Measurements from ENCODE around the gene ATN1.
"Not testable (repeated sequence)": the region's sequence is repeated elsewhere in the genome, so short reads cannot be mapped to it uniquely, and the experiment has no call there.

Gene ATN1, protein sequence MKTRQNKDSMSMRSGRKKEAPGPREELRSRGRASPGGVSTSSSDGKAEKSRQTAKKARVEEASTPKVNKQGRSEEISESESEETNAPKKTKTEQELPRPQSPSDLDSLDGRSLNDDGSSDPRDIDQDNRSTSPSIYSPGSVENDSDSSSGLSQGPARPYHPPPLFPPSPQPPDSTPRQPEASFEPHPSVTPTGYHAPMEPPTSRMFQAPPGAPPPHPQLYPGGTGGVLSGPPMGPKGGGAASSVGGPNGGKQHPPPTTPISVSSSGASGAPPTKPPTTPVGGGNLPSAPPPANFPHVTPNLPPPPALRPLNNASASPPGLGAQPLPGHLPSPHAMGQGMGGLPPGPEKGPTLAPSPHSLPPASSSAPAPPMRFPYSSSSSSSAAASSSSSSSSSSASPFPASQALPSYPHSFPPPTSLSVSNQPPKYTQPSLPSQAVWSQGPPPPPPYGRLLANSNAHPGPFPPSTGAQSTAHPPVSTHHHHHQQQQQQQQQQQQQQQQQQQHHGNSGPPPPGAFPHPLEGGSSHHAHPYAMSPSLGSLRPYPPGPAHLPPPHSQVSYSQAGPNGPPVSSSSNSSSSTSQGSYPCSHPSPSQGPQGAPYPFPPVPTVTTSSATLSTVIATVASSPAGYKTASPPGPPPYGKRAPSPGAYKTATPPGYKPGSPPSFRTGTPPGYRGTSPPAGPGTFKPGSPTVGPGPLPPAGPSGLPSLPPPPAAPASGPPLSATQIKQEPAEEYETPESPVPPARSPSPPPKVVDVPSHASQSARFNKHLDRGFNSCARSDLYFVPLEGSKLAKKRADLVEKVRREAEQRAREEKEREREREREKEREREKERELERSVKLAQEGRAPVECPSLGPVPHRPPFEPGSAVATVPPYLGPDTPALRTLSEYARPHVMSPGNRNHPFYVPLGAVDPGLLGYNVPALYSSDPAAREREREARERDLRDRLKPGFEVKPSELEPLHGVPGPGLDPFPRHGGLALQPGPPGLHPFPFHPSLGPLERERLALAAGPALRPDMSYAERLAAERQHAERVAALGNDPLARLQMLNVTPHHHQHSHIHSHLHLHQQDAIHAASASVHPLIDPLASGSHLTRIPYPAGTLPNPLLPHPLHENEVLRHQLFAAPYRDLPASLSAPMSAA (N-terminal part only)

GRCh38 chr12:6927379-6928021 is at the start of gene ATN1:
Gene ATN1 (plus strand): TSS chr12:6927959. CDS start chr12:6934002, 6,043 bp downstream.
- peak; percentile 59 for DNase-seq

DNA sequence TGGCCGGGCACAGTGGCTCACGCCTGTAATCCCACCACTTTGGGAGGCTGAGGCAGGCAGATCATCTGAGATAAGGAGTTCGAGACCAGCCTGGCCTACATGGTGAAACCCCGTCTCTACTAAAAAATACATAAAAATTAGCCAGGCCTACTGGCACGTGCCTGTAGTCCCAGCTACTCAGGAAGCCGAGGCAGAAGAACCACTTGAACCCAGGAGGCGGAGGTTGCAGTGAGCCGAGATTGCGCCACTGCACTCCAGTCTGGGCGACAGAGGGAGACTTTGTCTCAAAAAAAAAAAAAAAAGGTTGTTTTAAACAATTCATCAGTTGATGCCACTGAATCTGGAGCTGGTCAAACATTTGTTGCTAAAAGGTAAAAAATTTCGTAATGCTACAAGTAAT is 47.9 kb upstream of the ATN1 start:
- not testable (repeated sequence) for DNase-seq

DNA sequence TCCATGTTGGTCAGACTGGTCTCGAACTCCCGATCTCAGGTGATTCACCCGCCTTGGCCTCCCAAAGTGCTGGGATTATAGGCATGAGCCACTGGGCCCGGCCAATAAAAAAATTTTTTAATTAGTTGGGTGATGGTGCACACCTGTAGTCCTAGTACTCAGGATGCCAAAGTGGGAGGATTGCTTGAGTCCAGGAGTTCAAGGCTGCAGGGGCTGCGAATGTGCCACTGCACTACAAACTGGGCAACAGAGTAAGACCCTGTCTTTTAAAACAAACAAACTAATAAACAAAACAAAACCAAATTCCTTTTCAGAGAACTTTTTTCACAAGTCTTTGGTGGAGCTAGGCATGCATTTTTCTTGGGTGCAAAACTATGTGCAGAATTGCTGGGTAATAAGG is 44.5 kb upstream of the ATN1 start:
- no peak for DNase-seq

- DNase-seq, result no peak
Measured at GRCh38 chr12:6883683-6884082, 44.1 kb upstream of the ATN1 start.

- no peak for DNase-seq
Measured at GRCh38 chr12:6884539-6884938, 43.2 kb upstream of the ATN1 start.

GRCh38 chr12:6886206-6886999 is 41.4 kb upstream of the ATN1 start:
- DNase-seq, result not testable (repeated sequence)

GRCh38 chr12:6887460-6887859 is 40.3 kb upstream of the ATN1 start:
- no peak for DNase-seq

DNA sequence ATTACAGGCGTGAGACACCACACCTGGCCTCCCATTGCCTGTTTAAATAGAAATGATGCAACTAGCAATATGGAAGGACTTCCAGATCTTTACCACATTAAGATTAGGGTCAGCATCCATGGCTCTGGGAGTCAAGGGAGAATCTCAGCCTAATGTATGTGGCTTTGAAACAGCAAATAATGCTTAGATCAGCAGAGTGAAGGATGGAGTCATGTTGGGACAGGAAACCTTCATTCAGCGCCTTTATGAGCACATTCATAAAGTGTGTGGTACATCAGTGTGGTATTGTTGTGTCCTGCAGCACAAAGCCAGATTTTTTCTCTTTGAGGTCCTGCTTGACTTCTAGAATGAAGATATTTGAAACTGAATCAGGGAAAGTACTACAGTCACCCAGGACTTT is 39.4 kb upstream of the ATN1 start:
- DNase-seq, result no peak

DNA sequence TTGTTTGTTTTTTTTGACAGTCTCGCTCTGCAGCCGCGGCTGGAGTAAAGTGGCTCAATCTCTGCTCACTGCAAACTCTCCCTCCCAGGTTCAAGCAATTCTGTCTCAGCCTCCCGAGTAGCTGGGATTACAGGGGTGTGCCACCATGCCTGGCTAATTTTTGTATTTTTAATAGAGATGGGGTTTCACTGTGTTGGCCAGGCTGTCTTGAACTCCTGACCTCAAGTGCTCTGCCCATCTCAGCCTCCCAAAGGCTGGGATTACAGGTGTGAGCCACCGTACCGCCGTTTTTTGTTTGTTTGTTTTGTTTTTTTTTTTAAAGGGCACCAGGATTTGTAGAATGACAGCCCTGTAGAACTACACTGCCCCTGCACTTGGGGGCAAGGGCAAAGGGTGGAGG is 39.0 kb upstream of the ATN1 start:
- DNase-seq, result not testable (repeated sequence)

DNA sequence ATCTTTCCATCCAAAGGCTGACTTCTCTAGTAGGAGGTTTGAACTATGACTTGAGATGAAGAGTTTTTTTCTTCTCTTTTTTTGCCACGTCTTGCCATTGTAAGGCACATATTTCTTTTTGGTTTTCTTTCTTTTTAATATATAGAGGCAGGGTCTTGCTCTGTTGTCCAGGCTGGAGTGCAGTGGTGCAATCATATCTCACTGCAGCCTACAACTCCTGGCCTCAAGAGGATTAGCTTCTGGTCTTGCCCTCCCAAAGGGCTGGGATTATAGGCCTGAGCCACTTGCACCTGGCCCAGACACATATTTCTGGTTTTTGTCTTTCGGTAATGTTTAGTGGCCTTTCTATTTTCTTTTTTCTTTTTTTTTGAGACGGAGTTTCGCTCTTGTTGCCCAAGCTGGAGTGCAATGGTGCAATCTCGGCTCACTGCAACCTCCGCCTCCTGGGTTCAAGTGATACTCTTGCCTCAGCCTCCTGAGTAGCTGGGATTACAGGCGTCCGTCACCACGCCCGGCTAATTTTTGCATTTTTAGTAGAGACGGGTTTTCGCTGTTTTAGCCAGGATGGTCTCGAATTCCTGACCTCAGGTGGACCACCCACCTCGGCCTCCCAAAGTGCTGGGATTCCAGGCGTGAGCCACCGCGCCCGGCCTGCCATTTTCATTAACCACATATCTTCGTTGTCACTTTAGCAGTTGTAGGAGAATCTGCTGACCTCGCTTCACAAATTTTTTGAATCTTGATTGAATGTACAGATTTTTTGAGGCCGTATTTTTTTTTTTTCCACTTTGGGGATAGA is 37.8 kb upstream of the ATN1 start:
- DNase-seq, result not testable (repeated sequence)

DNA sequence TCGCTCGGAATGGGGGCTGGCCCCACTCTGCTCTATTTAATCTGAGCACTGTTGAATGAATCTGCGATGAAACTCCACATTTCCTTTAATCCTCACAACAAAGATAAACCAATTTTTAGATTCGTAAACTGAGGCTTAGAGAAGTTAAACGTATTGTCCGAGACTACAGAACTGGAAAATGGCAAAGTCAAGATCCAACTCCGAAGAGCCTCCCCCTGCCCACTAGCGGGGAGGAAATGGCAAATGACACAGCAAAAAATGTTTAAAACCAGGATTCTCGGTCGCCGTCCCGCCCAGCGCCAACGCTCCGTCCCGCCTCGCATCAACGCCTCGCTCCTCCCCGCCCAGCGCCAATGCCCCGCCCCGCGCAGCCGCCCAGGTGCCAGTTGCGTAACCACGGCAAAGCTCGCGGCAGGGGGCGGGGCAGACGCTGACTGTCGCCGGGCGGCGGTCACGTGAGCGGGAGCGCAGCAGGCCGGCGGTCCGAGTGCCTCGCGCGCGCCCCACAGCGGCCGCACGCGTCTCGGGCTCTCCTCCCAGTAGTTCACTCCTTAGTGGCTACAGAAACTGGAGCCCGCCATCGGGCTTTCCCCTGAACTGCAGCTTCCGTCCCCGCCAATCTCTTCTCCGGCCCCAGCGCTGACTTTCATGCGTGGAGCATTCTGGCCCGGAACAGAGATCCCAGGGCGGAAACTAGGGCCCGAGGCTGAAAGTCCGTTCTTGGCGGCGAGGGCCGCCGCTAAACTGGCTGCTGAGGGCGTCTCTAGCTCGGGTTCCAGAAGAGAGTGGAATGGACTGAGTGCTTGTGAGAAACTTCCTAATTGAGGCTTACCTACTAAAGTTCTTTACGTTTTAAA is 36.7 kb upstream of the ATN1 start:
- peak; percentile 99 for DNase-seq

- no peak for DNase-seq
Measured at GRCh38 chr12:6891646-6892001, 36.1 kb upstream of the ATN1 start.

GRCh38 chr12:6892683-6893082 is 35.1 kb upstream of the ATN1 start:
- DNase-seq, result not testable (repeated sequence)

- no peak for DNase-seq
Measured at GRCh38 chr12:6894321-6894720, 33.4 kb upstream of the ATN1 start.

DNA sequence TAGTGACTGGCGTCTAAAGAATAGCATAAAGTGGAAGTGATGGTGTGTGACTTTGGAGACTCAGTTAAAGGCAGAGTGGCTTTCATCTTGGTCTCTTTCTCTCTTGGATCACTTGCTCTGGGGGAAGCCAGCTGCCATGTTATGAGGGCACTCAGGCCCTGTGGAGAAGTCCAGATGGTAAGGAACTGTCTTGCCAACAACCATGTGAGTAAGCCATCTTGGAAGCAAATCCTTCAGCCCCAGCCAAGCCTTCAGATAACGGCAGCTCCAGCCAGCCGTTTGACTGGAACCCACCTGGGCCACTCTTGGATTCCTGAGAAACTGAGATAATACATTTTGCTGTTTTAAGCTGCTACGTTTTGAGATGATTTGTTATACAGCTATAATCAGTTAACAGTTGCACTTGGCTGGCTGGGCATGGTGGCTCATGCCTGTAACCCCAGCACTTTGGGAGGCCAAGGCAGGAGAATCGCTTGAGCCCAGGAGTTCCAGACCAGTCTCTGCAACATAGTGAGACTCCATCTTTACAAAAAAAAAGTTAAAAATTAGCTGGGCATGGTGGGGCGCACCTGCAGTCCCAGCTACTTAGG is 30.8 kb upstream of the ATN1 start:
- no peak for DNase-seq

DNA sequence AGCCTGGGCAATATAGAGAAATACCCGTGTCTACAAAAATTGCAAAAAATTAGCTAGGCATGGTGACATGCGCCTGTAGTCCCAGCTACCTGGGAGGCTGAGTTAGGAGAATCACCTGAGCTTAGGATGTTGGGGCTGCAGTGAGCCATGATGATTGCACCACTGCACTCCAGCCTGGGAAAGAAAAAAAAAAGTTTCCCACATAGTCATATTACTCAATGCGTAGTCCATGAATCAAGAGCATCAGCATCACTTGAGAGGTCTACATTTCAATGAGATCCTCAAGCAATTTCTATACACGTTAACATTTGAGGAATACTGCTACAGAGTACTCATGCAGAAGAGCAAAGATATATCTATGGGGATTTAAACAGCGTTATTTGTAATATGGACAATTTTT is 28.3 kb upstream of the ATN1 start:
- no peak for DNase-seq

DNA sequence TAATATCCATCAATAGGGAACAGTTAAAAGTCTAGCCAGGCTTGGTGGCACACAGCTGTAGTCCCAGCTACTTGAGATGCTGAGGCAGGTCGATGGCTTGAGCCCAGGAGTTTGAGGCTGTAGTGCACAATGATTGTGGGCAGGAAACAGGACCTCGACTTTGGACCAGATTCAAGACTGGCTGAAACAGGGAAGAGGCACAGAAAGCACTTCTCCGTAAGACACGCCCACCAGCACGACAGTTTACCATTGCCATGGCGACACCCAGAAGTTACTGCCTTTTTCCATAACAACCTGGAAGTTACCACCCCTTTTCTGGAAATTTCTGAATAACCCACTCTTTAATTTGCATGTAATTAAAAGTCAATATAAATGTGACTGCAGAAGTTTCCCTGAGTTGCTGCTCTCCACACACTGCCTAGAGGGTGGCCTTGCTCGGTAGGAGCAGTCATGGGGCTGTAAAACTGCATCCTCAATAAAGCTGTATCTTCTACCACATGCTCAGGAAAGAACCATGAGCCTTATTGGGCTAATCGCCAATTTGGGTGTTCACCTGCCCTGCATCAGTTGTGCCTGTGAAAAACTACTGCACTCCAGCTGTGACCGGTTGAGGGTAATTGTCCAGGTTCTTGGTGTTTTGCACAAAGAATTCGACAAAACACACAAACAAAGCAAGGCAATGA is 27.8 kb upstream of the ATN1 start:
- no peak for DNase-seq

DNA sequence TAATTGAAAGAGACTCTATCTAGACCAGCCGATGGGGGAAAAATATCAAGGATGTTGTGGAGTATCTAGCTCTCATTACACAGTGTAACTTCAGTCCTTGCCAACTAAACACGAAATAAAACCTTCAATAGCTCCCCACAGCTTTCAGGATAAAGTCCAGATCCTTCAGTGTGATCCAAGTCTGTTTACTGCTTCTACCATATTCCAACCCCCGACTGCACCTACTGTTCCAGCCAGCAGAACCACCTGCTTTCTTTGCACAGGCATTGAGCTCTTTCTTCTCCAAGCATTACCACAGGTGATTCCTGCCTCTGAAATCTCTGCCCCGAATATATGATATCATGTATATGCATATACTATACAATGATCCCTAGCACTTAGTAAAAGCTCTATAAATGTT is 25.3 kb upstream of the ATN1 start:
- no peak for DNase-seq

- DNase-seq, result no peak
Measured at GRCh38 chr12:6903722-6904121, 24.0 kb upstream of the ATN1 start.
